Hepatocyte (in vitro differentiated cells): Measurements from ENCODE around the gene OPN3.

Source experiments
- CTCF ChIP-seq: fragments of 200-600 bp; sonication (generic); IDR thresholded peaks from 2 replicates; pipeline ENCODE4 v1.5.1; 2016; ENCODE audit warnings: antibody characterized with exemption, mild to moderate bottlenecking; ENCODE audit not compliant: poor library complexity
- EZH2 ChIP-seq: fragments of 200-600 bp; sonication (generic); IDR thresholded peaks from 2 replicates; pipeline ENCODE4 v1.6.1; 2016; ENCODE audit warnings: antibody characterized with exemption, mild to moderate bottlenecking, borderline replicate concordance

- no peak for TF ChIP-seq CTCF
- no peak for TF ChIP-seq EZH2
These were observed 88.2 kb downstream of the OPN3 start for GRCh38 chr1:241551759-241552638.
